ENCODE measurements around the gene AURKA. TPM values are rescaled to one million over a fixed set of nuclear protein-coding genes. Genes with fewer than 3 reads are reported as not detected.

The AURKA gene
- 1.4 TPM for total RNA-seq

DNA sequence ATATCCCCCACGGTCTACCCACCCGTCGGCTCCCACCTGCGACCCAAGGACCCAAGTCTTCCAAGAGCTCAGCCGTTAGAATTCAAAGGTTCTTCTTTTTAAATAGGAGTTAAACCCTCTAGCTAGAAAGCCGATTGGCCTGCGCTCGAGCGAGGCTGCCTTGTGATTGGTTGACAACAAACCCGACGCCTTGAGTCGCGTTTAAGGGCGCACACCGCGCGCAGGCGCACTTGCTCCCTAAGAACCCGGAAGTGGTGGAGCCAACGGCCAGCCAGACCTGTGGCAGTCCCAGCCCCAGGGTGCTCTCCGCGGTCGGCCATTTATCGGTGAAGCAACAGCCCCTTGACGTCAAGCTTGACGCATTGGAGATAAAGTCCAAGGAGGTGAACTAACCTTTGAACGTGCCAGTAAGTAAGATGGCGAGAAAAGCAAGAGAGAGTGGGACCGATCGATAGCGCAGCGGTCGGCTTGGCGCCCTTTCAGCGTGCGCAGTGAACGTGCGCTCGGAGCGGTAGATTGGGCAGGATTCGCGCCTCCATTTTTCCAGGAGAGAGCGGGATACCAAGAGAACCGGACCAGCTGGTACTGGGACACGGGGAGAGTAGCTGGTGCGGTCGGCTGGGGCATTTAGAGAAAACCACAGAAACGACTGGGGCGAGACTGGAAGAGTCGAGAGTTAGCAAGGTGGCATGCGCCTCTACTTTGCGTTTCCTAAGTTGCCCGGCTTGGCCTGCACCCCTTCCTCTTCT lies at the start of gene AURKA, which contains the start of gene CSTF1:
AURKA (minus strand) TSS at position 84 of the 749 bp plus-strand sequence. CDS start 4,018 bp downstream, outside the sequence.
CSTF1 (plus strand) TSS at position 514 of the 749 bp plus-strand sequence. CDS start 2,908 bp downstream, outside the sequence.
- intact Hi-C loops (cut with DNase I) = no loop called here
- DNase-seq (ENCODE audit: low spot score) = peak; percentile 99
- peak; percentile 99 for ATAC-seq

DNA sequence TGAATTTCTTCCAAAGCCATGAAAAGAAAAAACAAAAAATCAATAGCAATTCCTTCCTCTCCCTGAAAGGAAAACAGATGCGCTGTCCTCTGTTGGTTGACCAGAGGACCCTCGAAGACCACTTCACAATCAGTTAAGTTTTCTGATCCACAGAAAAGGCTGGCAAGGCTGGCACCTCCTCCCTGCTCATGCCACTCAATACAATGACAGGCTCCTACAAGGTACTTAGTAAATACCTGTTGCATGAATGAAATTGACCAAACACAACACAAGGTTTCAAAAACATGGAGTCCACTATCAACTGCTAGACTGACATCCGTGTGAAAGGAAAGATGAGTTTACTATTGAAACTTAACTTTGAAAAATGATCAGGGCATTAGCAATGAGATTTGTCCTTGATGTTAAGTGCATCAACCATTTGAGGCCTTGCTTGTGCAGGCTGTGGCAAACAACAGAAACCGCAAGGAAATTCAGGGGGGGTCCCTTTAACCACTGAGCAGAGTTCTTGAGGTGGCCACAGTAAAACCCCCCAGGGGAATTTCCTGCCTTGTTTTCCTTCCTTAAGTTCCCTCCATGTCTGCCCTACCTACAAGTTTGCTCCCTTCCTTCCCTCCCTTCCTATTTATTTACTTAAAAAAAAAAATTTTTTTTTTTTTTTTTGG lies 48.5 kb upstream of the AURKA start:
- intact Hi-C loops (cut with DNase I) = no loop called here
- no peak for ATAC-seq
- DNase-seq (ENCODE audit: low spot score) = no peak

DNA sequence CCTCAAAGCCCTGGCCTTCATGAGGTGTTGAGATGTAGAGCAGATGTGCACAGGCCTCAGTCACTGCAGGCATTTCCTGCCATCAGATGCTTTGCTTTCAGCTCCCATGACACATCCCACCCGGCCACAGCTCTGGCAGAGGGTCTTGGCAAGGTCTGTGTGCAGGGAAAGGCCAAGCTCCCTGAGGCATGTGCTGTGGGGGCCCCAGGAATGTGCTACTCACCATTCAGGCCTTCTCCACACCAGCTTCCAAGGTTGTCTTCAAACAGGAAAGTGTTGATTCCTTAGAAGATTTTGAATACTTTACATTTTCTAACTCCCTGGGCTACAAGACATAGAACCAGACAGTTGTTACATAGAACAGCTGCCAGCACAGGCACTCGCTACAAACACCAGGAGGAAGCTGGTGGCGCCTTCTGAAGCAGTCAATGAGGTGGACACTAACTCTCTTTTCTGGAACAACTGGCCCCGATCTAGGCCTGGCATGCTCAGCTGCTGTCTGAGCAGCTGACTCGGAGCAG lies 47.8 kb upstream of the AURKA start:
- ATAC-seq (no peak), DNase-seq (ENCODE audit: low spot score) (no peak)
- intact Hi-C loops (cut with DNase I) = no loop called here

DNA sequence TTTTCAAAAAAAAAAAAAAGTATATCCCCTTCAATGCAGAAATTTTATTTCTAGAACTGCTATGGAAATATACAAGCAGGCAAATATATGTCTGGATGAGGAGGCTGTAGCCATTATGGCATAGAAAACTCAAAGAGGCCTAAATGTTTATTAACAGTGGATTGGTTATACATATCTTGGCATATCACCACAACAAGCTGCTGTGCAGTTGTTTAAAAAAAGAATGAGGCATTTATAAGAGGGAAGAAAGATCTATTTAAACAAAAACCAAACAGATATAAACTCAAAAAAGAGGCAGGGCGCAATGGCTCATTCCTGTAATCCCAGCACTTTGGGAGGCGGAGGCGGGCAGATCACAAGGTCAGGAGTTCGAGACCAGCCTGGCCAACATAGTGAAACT lies 46.3 kb upstream of the AURKA start:
- ATAC-seq = no peak
- DNase-seq (ENCODE audit: low spot score) = no peak
- intact Hi-C loops (cut with DNase I) = no loop called here

DNA sequence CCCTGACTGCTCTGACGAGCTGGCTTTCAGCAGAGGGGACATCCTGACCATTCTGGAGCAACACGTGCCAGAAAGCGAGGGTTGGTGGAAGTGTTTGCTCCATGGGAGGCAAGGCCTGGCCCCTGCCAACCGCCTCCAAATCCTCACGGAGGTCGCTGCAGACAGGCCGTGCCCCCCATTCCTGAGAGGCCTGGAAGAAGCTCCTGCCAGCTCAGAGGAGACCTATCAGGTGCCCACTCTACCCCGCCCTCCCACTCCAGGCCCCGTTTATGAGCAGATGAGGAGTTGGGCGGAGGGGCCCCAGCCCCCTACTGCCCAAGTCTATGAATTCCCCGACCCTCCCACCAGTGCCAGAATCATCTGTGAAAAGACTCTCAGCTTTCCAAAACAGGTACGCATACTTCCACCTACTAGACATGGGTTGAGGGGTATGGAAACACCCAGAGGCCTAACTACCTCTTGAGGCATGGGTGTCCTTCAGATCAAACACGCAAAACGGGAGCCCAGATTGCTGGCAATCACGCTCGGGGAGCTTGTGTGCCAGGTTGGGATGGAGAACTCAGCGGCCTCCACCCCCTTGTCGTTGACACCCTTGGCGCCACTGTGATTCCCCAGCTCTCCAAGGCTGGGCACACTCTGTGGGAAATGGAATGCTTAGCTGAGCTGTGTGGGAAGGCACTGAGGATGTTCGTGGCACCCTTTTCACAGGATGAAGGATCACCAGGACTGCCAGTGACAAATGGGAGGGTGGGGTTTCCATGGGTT lies 45.4 kb upstream of the AURKA start:
- no peak for DNase-seq (ENCODE audit: low spot score)
- ATAC-seq = no peak
- intact Hi-C loops (cut with DNase I) = no loop called here

DNA sequence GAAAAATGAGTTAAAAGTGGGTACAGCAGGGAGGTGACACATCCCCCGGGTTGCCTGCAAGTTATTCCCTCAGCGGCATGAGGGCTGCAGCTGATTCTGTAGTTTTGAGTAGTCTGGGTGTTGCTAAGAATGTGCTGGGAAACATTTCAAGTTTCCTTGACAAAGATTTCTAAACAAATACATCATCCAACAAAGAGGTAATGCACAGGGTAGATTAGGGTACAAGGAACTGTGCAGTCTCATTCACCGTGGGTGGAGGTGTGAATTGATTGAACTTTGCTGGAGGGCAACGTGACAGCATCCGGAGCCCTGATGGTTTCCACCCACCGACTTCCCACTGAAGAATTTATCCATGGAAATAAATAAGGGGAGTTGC lies 41.9 kb upstream of the AURKA start:
- DNase-seq (ENCODE audit: low spot score) (no peak), ATAC-seq (no peak)
- intact Hi-C loops (cut with DNase I) = no loop called here

DNA sequence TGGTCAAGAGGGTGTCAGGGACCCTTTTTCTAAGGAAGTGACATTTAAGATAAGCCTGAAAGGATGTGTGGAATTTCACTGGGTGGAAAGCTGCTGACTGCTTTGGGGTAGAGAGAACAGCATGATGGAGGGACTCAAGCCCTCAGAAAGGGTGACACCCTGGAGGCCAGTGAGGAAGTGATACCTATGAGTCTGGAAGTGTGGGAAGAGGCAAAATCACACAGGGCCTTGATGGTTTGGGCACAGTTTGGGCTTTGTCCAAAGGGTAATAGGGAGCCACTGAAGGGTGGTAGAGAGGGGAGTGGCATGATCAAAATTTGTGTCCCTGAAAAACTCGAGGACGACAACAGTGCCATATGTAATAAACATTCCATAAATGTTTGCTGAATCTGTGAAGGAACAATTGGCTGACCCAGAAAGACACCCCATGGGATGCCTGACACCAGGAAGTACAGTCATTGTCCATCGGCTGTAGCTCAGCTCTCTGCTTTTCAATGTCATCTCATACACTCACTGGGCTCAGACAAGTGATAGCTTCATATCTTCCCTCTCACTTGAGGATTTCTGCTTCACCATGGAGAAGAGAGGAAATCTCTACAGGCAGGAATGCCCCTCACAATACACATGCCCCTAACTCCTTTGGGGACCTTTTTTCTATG lies 41.3 kb upstream of the AURKA start:
- DNase-seq (ENCODE audit: low spot score) = no peak
- intact Hi-C loops (cut with DNase I) = no loop called here
- no peak for ATAC-seq

DNA sequence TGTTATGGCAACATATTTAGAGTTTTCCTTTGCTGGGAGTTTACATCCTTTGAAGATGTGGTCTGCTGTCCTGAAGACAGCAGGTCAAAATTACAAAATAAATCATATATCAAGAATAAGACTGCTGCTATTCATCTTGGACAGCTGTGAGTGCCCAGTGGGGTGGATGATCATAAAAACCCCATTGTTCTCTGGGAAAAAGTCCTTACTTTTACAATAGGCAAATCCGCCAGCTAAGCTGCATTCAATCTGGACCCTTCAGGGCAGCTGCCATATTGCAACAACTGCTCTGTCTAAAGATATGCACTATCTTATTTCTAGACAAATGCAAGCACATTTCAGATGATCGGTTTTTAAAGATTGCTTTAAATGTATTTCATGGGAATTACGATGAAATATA lies 39.5 kb upstream of the AURKA start:
- no peak for ATAC-seq
- intact Hi-C loops (cut with DNase I) = no loop called here
- no peak for DNase-seq (ENCODE audit: low spot score)

DNA sequence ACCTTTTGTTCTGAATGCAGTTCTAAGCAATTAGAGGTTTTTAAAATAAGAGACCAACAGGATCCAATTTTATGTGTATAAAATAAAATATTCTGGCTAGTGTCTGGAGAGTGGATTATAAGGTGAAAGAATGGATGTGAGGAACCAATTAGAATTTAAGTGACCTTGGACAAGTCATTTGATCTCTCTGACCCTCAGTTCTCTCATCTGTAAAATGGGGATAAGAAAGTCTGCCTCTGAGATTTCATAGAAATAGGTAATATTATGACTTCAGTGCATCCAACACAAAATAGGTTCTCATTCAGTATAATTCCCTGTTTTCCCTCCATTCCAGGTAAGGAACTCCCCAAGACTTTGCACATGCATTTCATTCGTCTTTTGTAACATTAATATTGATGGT lies 38.9 kb upstream of the AURKA start:
- ATAC-seq = no peak
- intact Hi-C loops (cut with DNase I) = no loop called here
- no peak for DNase-seq (ENCODE audit: low spot score)

DNA sequence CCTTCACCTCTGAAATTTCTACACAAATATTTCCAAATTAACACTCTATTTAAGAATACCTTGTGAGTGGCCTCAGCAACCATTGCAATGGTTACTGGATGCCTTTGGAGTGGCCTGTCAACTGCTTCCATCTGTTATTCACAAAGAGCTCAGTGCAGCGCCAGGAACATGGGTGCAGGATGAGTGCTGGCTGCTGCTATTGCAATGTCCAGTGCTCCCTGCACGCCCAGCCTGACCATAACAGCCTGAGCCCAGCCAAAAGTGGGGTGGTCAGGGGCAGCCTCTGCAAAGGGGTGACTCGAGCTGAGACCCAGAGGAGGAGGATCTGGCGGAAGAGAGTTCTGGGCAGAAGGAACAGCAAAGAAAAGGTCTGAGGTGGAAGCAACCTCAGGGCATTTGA lies 38.4 kb upstream of the AURKA start:
- DNase-seq (ENCODE audit: low spot score) = no peak
- intact Hi-C loops (cut with DNase I) = no loop called here
- ATAC-seq = no peak

DNA sequence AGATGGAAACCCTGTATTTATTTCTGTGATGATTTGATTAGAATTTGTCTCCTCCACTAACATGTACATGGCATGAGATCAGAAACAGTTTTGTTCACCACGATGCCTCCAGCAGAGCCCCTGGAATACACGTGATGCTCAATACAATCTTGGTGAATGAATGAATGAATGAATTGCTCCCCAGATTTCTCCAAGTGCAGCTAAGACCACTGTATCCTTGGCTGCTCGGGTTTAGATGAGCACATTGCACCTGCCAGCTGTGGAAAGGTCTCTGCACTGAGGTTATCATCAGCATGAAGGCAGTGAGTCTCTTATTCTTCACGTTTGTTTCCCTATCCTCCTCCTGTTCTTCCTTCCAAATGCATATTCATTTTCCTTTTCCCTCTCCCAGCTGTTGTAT lies 37.9 kb upstream of the AURKA start:
- intact Hi-C loops (cut with DNase I) = no loop called here
- DNase-seq (ENCODE audit: low spot score) = no peak
- ATAC-seq = no peak

DNA sequence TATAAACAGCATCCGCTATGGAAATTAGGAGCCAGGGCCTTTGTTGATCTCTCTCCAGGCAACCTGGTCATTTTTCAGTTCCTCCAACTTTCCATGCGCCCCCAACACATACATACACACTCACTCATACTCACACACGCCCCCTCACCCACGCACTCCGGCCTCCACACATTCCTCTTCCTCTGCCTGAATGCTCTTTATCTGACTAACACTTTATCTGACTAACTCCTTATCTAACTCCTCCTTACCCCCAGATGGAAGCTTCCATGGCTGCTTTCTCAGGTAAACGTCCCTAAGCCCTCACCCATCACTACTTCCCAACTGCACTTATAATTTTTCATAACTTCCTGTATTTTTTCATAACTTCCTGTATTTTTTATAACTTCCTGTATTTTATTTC lies 37.5 kb upstream of the AURKA start:
- ATAC-seq = no peak
- intact Hi-C loops (cut with DNase I) = no loop called here
- DNase-seq (ENCODE audit: low spot score) = peak; percentile 40

DNA sequence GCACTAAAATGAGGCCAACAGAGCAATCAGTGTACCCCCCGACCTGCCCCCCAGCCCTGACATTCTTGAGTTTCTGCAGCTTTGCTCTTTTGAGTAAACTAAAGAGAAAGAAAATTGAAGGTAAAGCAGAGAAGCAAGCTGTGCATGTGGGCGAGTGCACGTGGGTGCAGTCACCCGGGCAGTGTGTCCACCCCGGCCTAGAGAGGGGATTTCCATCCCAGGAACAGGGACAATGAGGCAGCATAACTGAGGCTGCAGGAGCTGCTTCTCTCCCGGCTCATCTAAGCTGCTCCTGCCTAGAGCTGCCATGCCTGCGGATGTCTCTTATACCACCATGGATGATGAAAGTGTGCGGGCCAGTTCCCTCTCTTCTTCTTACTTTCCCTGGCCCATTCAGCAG lies 36.9 kb upstream of the AURKA start:
- no peak for ATAC-seq
- intact Hi-C loops (cut with DNase I) = no loop called here
- peak; percentile 21 for DNase-seq (ENCODE audit: low spot score)

DNA sequence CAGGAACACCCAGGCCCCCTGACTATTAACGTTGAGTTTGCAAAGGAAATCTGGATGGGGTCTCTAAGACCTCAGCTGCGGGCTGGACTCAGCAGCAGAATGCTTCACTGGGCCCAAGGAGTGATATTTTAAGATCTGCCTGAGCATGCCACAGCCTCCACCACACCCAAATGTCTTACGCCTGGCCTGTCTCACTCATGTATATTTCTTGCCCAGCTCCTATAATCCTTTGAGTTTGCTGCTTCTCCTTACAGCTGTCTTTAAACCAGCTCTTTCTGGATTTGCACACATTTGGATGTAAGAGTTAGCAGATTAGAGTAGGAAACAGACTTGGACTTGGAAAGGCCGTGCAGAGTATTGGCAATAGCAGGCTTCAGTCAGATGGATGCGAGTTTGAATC lies 36.4 kb upstream of the AURKA start:
- DNase-seq (ENCODE audit: low spot score) (no peak), ATAC-seq (no peak)
- intact Hi-C loops (cut with DNase I) = no loop called here

DNA sequence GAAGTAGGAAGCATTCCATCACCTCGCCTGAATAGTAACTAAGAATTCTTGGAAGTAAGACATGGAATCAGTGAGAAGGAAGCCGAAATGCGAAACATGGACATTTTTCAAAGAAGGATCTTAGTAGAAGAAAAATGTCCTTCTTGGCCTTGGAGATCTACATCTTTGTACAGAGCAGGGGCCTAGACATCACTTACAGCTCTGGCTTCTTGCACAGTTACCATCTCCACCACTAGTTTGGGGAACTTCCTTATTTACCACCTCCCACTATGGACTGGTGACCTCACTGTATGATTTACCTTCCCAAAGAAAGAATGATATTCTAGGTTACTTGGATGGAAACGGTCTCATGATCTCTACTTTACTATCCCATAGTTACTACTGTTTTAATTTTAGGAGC lies 35.8 kb upstream of the AURKA start:
- intact Hi-C loops (cut with DNase I) = no loop called here
- no peak for ATAC-seq
- no peak for DNase-seq (ENCODE audit: low spot score)

DNA sequence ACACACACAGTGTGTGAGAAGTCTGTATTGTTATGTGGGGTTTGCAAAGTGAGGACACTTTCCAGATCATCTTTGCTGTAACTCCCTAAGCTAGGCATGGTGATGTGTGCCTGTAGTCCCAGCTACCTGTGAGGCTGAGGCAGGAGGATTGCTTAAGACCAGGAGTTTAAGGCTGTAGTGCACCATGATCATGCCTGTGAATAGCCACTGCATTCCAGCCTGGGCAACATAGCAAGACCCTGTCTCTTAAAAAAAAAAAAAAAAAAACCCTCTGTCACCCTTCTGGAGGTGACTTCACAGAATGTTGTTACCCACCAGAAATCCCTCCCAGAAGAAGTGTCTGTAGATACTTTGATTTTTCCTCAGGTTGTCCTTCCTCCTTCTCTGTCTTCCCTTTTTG lies 34.9 kb upstream of the AURKA start:
- DNase-seq (ENCODE audit: low spot score) (no peak), ATAC-seq (no peak)
- intact Hi-C loops (cut with DNase I) = no loop called here

DNA sequence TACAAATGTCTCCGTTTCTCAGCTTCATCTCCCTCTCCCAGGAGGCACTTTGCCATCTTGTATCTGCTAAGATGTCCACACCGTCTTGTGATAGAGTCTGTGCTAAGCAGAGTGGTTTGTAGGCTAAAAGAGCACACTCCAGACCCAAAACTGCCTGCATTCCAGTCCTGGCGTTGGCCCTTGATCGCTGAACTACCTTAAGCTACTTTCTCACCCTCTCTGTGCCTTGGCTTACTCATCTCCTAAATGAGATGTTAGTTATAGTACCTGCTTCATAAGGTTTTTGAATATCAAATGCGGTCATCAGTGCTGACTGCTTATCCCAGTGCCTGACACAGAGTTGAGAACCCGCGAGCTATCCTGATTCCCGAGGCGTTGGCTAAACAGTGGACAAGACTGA lies 34.0 kb upstream of the AURKA start:
- intact Hi-C loops (cut with DNase I) = no loop called here
- DNase-seq (ENCODE audit: low spot score) = no peak

DNA sequence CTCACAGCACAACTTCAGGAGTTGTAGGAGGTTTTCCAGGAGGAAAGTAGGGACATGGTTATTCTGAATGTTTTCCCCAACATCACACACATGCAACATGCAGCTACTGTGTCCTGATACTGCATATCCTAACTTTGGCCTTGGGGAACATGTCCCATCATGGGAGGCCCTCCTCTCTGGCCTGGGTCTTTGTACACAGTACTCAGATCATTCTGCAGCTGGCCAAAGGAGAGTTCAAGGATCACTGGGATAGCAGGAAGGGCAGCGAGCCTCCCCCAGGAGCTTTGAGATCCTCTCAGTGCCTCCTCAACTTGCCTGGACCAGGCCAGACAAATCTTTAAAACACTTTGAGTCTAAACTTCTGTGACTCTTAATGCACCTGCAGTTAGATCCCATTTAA lies 32.9 kb upstream of the AURKA start:
- ATAC-seq (no peak), DNase-seq (ENCODE audit: low spot score) (no peak)
- intact Hi-C loops (cut with DNase I) = no loop called here

More for the DNA sequence above, 34.0 kb upstream of the AURKA start:
- no peak for ATAC-seq

DNA sequence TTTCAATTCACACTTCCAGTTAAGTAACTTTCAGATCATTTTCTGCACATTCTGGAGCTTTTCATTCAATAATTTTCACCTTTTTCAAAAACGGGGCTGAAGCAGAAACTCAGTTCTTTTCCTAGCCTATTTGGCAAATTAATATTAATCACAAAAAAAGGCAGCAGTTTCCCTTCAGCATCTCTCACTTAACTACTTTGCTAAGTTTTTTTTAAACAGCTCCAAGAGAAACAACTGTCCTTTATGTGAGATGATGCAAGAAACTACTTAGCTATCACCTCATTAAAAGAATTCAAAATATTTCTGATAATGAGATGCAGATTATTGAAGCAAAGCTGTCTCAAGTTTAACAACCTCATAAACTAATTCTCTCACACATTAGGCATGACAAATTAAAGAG lies 31.9 kb upstream of the AURKA start:
- intact Hi-C loops (cut with DNase I) = no loop called here
- no peak for DNase-seq (ENCODE audit: low spot score)
- no peak for ATAC-seq

All from sciatic nerve (tissue), 2 donors.